CD4-positive, alpha-beta T cell treated with Interleukin-17A for 1 hour (primary cell): ENCODE measurements around the gene CLDN9.
"Not testable (repeated sequence)": the region's sequence is repeated elsewhere in the genome, so short reads cannot be mapped to it uniquely, and the experiment has no call there.

ENCODE experiments used
- DNase-seq: peaks from one replicate; pipeline ENCODE4 v3.0.0-alpha.2; 2020

Gene CLDN9

GRCh38 chr16:3035289-3035971 is 22.7 kb downstream of the CLDN9 start:
- DNase-seq, result no peak

- DNase-seq, result no peak
Measured at GRCh38 chr16:3035972-3036725, 23.4 kb downstream of the CLDN9 start.

GRCh38 chr16:3036726-3037315 is 24.1 kb downstream of the CLDN9 start, which contains the start of gene BICDL2:
TSS of gene BICDL2 (minus strand) at chr16:3036944. CDS start at chr16:3035496, 1,448 bp downstream.
- DNase-seq, result no peak

- no peak for DNase-seq
Measured at GRCh38 chr16:3038256-3038655, 25.5 kb downstream of the CLDN9 start.

- no peak for DNase-seq
Measured at GRCh38 chr16:3038896-3039295, 26.2 kb downstream of the CLDN9 start.

- no peak for DNase-seq
Measured at GRCh38 chr16:3042376-3042775, 29.7 kb downstream of the CLDN9 start.

- DNase-seq, result no peak
Measured at GRCh38 chr16:3044708-3045107, 32.0 kb downstream of the CLDN9 start.

- DNase-seq, result no peak
Measured at GRCh38 chr16:3045758-3046640, 33.3 kb downstream of the CLDN9 start, which contains the start of gene MMP25. TSS of gene MMP25 (plus strand) at chr16:3046561. CDS start at chr16:3046918, 357 bp downstream.

- DNase-seq, result no peak
Measured at GRCh38 chr16:3046641-3047386, 34.1 kb downstream of the CLDN9 start.

- no peak for DNase-seq
Measured at GRCh38 chr16:3047387-3047720, 34.6 kb downstream of the CLDN9 start.

- no peak for DNase-seq
Measured at GRCh38 chr16:3049921-3050481, 37.3 kb downstream of the CLDN9 start.

GRCh38 chr16:3050487-3050886 is 37.8 kb downstream of the CLDN9 start:
- no peak for DNase-seq

- DNase-seq, result no peak
Measured at GRCh38 chr16:3051009-3051408, 38.3 kb downstream of the CLDN9 start.

- DNase-seq, result no peak
Measured at GRCh38 chr16:3051494-3051893, 38.8 kb downstream of the CLDN9 start.

- DNase-seq, result not testable (repeated sequence)
Measured at GRCh38 chr16:3052571-3053329, 40.0 kb downstream of the CLDN9 start.

- not testable (repeated sequence) for DNase-seq
Measured at GRCh38 chr16:3053330-3053710, 40.6 kb downstream of the CLDN9 start.

- DNase-seq, result no peak
Measured at GRCh38 chr16:3054965-3055733, 42.4 kb downstream of the CLDN9 start.

- DNase-seq, result not testable (repeated sequence)
Measured at GRCh38 chr16:3055734-3056115, 43.0 kb downstream of the CLDN9 start.

GRCh38 chr16:3056336-3057180 is 43.8 kb downstream of the CLDN9 start:
- no peak for DNase-seq
